BLaER1 (cell line): ENCODE data around the gene CNIH3.

Experiments
- H3K27ac ChIP-seq: shearing (Covaris generic); formaldehyde crosslinking; 2 replicates; pipeline ENCODE4 v1.8.1; 2022
- H3K27me3 ChIP-seq: shearing (Covaris generic); formaldehyde crosslinking; 2 replicates; pipeline ENCODE4 v1.8.1; 2022
- H3K36me3 ChIP-seq: shearing (Covaris generic); formaldehyde crosslinking; 2 replicates; pipeline ENCODE4 v1.8.1; 2022
- H3K4me1 ChIP-seq: shearing (Covaris generic); formaldehyde crosslinking; 2 replicates; pipeline ENCODE4 v1.8.1; 2022
- H3K4me2 ChIP-seq: shearing (Covaris generic); formaldehyde crosslinking; 2 replicates; pipeline ENCODE4 v1.8.1; 2022
- H3K4me3 ChIP-seq: shearing (Covaris generic); formaldehyde crosslinking; 2 replicates; pipeline ENCODE4 v1.8.1; 2022
- H3K9ac ChIP-seq: shearing (Covaris generic); formaldehyde crosslinking; 2 replicates; pipeline ENCODE4 v1.8.1; 2022
- H3K9me3 ChIP-seq: shearing (Covaris generic); formaldehyde crosslinking; 2 replicates; pipeline ENCODE4 v1.8.1; 2022
- H4K20me1 ChIP-seq: shearing (Covaris generic); formaldehyde crosslinking; 2 replicates; pipeline ENCODE4 v1.8.1; 2022
- Cebpa-rat ChIP-seq: shearing (Covaris generic); IDR thresholded peaks from 2 replicates; pipeline ENCODE4 v1.8.1; 2022

CNIH3 gene

DNA sequence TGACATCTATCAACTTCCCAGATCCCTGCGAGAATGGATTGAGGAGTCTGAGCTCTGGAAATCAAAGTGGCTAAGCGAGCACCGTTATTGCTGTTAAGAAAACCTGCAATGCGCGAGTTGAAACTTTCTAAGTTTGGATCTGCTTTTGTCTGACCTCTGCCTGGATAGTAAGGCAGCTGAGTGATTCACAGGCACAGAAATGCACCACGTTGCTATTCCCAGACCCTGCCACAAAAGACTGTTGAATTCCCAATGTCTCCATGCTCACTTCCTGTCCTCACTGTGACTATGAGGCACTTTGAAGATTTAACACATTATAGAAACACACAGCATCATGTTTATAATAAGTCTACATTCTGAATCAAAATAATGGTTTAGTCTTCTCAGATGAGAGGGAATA is 27.1 kb upstream of the CNIH3 start:
- no peaks in the 10 kb centered on the region for H3K36me3 ChIP-seq
- no peak for TF ChIP-seq Cebpa-rat
- no peak overlapping the region for H3K27ac ChIP-seq
- H3K4me1 ChIP-seq: peaks cover 13% of the 10 kb centered on the region
- H3K9me3 ChIP-seq: no peaks in the 10 kb centered on the region
- H4K20me1 ChIP-seq: no peaks in the 10 kb centered on the region
- no peak overlapping the region for H3K9ac ChIP-seq
- H3K4me2 ChIP-seq: no peak overlapping the region
- no peaks in the 10 kb centered on the region for H3K27me3 ChIP-seq
- H3K4me3 ChIP-seq: no peak overlapping the region

DNA sequence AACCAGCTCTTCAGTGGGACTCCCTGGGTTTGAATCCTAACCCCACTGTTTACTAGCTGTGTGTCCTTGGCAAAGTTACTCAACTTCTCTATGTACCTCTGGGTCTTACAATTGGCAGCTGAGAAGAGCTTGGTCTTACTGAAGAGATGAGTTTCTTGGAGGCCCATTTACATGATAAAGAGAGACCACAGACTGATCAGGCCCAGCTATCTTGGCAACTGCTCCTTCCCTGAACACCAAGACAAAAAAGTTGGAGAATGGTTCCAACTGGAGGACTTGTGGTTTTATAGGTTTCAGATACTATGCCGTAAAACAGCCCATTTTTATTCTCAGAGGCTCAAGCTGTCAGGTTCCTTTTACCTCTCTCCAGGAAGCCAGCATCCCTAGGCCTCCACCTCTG is 24.8 kb upstream of the CNIH3 start:
- H3K9ac ChIP-seq: no peak overlapping the region
- H3K27me3 ChIP-seq: no peaks in the 10 kb centered on the region
- H4K20me1 ChIP-seq: no peaks in the 10 kb centered on the region
- H3K4me3 ChIP-seq: no peak overlapping the region
- H3K4me2 ChIP-seq: no peak overlapping the region
- H3K27ac ChIP-seq: no peak overlapping the region
- TF ChIP-seq Cebpa-rat: no peak
- no peaks in the 10 kb centered on the region for H3K36me3 ChIP-seq
- peaks cover 13% of the 10 kb centered on the region for H3K4me1 ChIP-seq
- H3K9me3 ChIP-seq: no peaks in the 10 kb centered on the region

DNA sequence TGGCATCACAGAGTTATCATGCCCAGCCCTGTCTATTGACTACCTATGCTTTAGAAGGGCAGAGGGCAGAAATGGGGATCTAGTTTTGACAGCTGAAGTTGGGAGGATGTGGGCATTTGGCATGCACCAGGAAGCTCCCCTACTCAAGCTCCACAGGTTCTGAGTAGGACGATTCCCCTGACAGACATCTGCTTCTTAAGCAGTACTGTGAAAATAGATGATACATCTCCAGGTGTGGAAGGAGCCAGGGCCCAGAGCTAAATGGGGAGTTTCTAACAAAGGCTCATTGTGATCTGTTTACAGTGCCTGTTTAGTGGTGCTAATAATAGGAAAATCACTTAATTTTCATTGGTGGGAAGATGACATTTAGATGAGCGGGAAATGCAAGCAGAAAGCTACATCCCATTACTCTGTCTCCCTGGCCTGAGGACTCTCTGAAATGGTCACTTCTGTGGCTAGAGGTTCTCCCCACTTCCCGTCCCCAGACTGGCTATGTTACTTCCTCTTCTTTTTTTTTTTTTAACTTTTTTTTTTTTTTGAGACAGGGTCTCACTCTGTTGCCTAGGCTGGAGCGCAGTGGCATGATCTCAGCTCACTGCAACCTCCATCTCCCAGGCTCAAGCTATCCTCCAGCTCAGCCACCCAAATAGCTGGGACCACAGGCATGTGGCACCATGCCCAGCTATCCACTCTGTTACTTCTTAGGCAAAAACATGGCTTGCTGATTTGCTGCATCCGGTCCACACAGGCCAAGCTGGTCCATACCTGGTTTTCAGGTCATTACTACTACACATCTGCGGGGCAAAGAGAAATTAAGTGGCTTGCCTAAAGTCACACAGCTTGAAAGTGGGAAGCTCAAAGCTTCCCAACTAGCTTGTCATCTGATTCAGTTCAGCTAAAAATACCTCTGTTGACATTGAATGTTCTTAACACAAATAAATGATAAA is 23.2 kb upstream of the CNIH3 start:
- Histone ChIP-seq H3K36me3 (no peaks in the 10 kb centered on the region), H4K20me1 (no peaks in the 10 kb centered on the region), H3K4me3 (no peak overlapping the region), H3K27me3 (no peaks in the 10 kb centered on the region), H3K4me2 (peak overlapping the region; percentile 40), H3K9me3 (no peaks in the 10 kb centered on the region), H3K27ac (no peak overlapping the region), H3K4me1 (peaks cover 13% of the 10 kb centered on the region), H3K9ac (no peak overlapping the region)
- TF ChIP-seq Cebpa-rat: no peak

DNA sequence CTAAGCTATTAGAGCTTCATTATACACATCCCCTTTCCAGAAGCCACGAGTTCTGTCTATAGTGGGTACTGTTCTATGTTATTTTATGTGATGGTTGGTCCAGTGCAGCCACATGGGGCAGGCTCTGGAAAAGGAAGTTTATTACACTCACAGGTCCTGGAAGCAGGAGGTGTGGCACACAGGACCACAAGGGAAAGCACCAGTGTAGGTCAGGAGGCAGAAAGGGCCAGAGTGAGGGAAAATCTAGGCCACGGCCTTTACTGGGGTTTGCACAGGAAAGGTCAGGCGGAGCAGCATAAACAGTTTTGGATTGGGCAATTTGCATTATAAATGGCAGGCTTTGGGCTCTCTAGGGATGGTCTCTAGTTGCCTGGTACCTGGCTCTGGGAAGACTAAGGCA is 21.8 kb upstream of the CNIH3 start:
- Histone ChIP-seq H4K20me1 (no peaks in the 10 kb centered on the region), H3K9ac (no peak overlapping the region)
- no peak for TF ChIP-seq Cebpa-rat

DNA sequence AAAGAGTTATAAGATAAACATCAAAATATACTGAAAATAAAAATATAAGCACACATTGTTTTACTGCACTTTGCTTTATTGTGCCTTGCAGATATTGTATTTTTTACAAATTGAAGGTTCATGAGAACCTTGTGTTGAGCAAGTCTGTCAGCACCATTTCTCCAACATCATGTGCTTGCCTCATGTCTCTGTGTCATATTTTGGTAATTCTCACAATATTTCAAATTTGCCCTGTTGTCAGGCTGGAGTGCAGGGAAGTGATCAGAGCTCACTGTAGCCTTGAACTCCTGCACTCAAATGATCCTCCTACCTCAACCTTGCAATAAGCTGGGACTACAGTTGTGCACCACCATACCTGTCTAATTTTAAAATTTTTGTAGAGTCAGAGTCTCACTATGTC is 21.3 kb upstream of the CNIH3 start:
- H3K27me3 ChIP-seq: no peaks in the 10 kb centered on the region
- H3K4me1 ChIP-seq: peaks cover 13% of the 10 kb centered on the region
- H3K36me3 ChIP-seq: no peaks in the 10 kb centered on the region
- no peaks in the 10 kb centered on the region for H4K20me1 ChIP-seq
- no peak overlapping the region for H3K4me3 ChIP-seq
- no peaks in the 10 kb centered on the region for H3K9me3 ChIP-seq
- no peak overlapping the region for H3K4me2 ChIP-seq
- no peak for TF ChIP-seq Cebpa-rat
- H3K9ac ChIP-seq: no peak overlapping the region
- no peak overlapping the region for H3K27ac ChIP-seq

More for the DNA sequence above, 21.8 kb upstream of the CNIH3 start:
- H3K4me3 ChIP-seq: no peak overlapping the region
- H3K4me2 ChIP-seq: no peak overlapping the region
- no peaks in the 10 kb centered on the region for H3K9me3 ChIP-seq
- no peaks in the 10 kb centered on the region for H3K36me3 ChIP-seq
- no peak overlapping the region for H3K27ac ChIP-seq
- H3K4me1 ChIP-seq: peaks cover 13% of the 10 kb centered on the region
- no peaks in the 10 kb centered on the region for H3K27me3 ChIP-seq

DNA sequence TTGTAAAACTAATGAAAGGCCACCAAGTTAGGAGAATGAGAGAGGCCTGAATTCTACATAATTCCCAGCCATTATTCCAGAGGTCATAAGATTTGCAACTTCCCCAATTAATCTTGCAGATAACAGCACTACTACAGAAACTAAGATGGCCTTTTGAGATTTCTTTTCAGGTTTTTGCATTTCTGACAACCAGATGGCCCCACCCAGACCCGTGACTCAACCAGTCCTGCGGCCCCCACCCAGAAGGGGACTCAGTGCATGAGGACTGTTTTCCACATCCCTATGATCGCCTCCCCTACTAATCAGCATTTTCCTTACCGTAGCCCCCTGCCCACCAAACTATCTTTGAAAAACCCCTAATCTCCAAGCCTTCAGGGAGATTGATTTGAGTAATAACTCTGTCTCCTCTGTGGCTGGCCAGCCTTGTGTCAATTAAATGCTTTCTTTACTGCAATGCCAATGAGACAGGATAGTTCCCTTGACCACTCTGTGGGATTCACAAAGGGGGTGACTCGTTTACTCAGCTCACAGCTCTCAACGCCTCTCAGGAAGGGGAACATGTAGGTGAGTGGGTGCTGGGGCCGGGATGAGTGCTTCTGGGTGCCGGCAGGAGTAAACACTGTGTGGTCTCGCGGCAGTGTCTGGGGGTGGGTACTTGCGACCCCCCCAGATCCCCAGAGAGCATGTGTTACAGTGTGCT is 10.5 kb upstream of the CNIH3 start:
- Histone ChIP-seq H3K4me2 (no peak overlapping the region), H3K9me3 (peaks cover 9% of the 10 kb centered on the region)

DNA sequence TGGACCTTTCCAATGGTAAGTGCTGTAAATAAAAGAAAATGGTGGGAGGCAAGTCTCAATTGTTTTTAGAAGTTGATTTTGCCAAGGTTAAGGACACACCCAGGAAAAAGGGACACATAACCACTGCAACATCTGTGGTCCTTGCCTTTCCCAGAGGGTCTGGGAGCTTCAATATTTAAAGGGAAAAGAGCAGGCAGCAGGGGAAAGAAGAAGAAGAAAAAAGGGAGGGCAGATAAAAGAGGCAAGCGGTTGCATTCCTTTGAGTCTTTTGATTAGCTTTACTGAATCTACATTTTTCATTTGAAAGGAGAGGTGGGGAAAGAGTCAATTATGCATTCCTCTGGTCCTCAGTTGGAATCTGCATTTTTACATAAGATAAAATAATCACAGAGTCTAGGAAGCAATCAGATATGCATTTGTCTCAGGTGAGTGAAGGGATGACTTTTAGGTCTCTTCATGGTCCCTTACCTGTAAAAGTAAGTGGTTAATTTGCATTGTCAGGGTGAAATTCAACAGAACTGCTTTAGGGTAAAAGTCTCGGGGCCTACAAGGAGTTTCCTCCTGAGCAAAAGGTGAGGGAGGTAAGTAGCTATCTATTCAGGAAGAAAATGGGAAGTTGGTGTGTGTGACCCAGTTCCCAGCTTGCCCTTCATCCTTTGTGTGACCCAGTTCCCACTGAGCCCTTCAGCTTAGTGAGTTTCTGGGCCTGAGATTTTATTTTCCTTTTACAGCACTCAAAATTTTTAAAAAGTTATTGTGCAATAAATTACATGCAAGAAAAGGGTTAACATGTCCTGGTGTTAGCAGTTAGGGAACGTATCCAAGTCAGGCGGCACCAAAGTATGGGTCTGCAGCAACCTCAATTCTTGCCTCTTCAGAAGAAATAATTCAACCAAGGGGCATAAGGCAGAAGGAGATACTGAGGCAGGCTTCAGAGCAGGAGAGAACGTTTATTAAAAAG is 8.6 kb upstream of the CNIH3 start:
- no peaks in the 10 kb centered on the region for H3K27me3 ChIP-seq
- peak; percentile 54; the same call in 1 of the 2 replicates for TF ChIP-seq Cebpa-rat
- H3K36me3 ChIP-seq: no peaks in the 10 kb centered on the region
- no peak overlapping the region for H3K27ac ChIP-seq
- peaks cover 9% of the 10 kb centered on the region for H3K9me3 ChIP-seq
- H3K4me3 ChIP-seq: no peak overlapping the region
- no peak overlapping the region for H3K9ac ChIP-seq
- no peaks in the 10 kb centered on the region for H3K4me1 ChIP-seq
- H3K4me2 ChIP-seq: no peak overlapping the region
- no peaks in the 10 kb centered on the region for H4K20me1 ChIP-seq

More for the DNA sequence above, 10.5 kb upstream of the CNIH3 start:
- Histone ChIP-seq H4K20me1 (no peaks in the 10 kb centered on the region), H3K36me3 (no peaks in the 10 kb centered on the region), H3K4me3 (no peak overlapping the region), H3K27me3 (no peaks in the 10 kb centered on the region), H3K27ac (no peak overlapping the region), H3K4me1 (no peaks in the 10 kb centered on the region), H3K9ac (no peak overlapping the region)
- TF ChIP-seq Cebpa-rat: no peak

DNA sequence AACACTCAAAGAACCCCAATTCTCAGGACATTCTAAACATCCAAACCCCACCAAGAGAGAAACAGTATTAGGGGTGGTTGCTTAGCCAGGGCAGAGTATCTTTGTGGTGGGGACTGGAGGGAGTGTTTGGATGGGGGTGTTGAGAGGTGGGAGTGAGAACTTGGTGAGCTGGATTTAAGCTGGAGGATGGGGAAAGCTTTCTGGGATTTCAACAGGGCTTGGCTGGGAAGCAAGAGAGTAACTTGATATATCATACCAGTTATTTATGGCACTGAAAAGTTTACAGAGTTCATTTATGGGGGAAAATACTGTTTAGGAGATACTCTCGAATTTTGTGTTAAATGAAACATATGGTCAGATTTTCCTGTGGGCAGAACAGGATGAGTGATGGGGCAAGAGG is 6.8 kb upstream of the CNIH3 start:
- H3K9me3 ChIP-seq: peaks cover 10% of the 10 kb centered on the region
- H3K9ac ChIP-seq: no peak overlapping the region
- no peak for TF ChIP-seq Cebpa-rat
- no peak overlapping the region for H3K4me3 ChIP-seq
- no peak overlapping the region for H3K4me2 ChIP-seq
- H4K20me1 ChIP-seq: no peaks in the 10 kb centered on the region
- no peaks in the 10 kb centered on the region for H3K4me1 ChIP-seq
- H3K36me3 ChIP-seq: no peaks in the 10 kb centered on the region
- H3K27ac ChIP-seq: no peak overlapping the region
- peaks cover 4% of the 10 kb centered on the region; the same call in 1 of the 2 replicates for H3K27me3 ChIP-seq

DNA sequence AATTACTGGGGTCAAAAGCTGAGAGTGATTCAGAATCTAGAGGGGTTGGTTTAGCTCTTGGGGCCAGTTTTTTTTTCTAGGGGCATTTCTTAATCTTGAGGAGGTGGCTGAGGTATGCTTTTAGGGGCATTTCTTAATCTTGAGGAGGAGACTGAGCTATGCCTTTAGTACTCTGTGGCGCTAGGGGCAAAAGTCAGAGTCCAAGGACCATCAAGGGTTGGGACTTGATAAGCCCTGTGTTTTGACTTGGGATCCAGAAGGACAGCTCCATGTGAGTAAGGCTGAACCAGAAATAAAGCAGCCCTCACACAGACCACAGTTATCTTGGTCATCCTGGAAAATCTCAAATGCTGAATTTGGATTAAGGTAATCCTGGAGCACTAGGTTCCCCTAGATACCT is 3.9 kb upstream of the CNIH3 start:
- Histone ChIP-seq H3K4me2 (no peak overlapping the region), H3K27me3 (peaks cover 33% of the 10 kb centered on the region), H3K36me3 (no peaks in the 10 kb centered on the region), H3K27ac (no peak overlapping the region), H3K4me1 (no peaks in the 10 kb centered on the region), H4K20me1 (no peaks in the 10 kb centered on the region), H3K9me3 (peaks cover 30% of the 10 kb centered on the region), H3K9ac (no peak overlapping the region), H3K4me3 (no peak overlapping the region)
- no peak for TF ChIP-seq Cebpa-rat
